Measurements from ENCODE around the gene FZD7.

DNA sequence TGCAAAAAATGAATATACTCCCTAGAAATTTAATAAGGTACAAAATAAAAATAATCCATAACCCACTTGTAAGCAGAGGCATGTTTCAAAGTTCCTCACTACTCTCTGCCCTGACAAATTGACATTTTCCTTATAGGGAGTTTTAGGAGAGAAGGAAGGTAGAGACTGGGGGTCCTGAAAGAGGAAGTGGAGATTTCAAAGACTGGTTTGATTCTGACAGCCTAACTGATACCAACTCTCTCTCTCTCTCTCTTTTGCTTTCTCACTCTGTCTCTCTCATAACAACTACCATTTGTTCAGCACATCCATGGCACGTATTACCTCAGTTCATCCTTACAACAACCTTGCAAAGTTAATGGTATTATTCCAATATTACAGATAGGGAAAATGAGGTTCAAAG is 18.6 kb downstream of the FZD7 start:
- TF ChIP-seq, protein P1, sequence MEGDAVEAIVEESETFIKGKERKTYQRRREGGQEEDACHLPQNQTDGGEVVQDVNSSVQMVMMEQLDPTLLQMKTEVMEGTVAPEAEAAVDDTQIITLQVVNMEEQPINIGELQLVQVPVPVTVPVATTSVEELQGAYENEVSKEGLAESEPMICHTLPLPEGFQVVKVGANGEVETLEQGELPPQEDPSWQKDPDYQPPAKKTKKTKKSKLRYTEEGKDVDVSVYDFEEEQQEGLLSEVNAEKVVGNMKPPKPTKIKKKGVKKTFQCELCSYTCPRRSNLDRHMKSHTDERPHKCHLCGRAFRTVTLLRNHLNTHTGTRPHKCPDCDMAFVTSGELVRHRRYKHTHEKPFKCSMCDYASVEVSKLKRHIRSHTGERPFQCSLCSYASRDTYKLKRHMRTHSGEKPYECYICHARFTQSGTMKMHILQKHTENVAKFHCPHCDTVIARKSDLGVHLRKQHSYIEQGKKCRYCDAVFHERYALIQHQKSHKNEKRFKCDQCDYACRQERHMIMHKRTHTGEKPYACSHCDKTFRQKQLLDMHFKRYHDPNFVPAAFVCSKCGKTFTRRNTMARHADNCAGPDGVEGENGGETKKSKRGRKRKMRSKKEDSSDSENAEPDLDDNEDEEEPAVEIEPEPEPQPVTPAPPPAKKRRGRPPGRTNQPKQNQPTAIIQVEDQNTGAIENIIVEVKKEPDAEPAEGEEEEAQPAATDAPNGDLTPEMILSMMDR (IDR thresholded peaks at IDR 0.05): no peak
- TF ChIP-seq POLR2A (IDR thresholded peaks at IDR 0.05) (no peak), POLR2AphosphoS5 (IDR thresholded peaks at IDR 0.05) (no peak), EP300 (IDR thresholded peaks at IDR 0.05; ENCODE audit: low read depth) (no peak)
